NCI-H1436 treated with DMSO at 0.1 percent for 48 hours (cell line): ENCODE results near the gene GSTM5.
"Not testable (repeated sequence)": the region's sequence is repeated elsewhere in the genome, so short reads cannot be mapped to it uniquely, and the experiment has no call there.

Source experiments
- DNase-seq: peaks from one replicate; lab custom pipeline; 2025; lab: John Stamatoyannopoulos, UW

The GSTM5 gene

GRCh38 chr1:109728870-109729269 is 16.8 kb downstream of the GSTM5 start:
- no peak for DNase-seq

DNA sequence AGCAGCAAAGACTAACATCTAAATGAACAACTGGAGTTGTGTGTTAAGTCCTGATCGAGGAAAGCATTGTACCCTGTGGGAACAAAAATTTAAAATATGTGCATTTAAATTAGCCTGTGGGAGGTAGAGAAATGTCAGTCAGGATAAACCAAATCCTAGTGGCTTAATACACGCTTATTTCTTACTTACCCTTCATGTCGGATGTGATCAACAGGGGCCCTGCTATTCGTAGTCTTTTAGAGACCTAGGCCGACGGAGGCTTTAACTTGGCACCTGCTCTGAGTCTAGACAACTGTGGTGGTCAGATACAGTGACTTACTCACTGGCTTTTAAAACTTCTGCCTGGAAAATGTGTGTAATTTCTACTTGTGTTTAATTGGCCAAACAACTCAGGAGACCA is 18.6 kb downstream of the GSTM5 start:
- DNase-seq: no peak

DNA sequence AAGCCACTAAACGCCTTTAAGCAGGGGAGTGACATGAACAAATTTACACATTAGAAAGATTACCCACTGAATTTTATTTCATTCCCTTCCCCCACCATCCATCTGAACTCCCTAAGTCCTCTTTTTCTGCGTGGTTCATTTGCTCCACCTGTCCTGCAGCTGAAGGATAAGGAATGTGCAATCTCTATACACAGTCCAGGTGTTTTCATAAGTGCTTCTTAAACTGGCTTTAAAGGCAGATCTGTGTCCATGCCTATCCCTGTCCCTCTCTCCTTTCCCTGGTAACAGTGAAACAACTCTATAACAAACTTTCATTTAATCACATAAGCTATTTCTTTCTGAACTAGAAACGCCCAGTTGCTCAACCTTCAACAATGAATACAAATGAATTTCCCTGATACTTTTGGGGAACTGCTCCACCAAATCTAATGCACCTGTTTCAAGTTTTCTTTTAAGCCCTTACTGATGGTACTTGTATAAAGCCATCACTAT is 20.4 kb downstream of the GSTM5 start:
- no peak for DNase-seq

DNA sequence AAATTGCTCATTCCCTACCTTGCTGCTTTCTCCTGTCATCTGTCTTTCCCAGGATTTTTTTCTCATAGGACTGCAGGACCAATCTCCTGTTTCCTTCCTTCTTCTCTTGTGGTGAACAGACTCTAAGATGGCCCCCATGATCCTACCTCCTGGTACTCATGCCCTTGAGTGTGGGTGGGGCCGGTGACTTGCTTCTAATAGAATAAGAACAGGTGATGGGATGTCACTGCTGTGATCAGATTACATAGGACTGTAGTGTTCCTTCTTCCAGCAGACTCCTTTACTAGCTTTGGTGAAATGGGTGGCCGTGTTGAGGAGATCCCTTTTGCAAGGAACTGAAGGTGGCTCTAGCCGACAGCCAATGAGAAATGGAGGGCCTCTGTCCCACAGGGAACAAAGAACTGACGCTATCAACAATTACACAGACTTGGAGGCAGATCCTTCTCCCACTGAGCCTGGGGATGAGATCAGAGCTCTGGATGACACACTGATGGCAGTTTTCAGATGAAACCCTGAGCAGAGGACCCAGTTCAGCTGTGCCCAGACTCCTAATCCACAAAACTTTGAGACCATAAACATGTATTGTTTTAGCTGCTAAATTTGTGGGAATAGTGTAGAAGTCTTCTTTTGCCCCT is 21.3 kb downstream of the GSTM5 start:
- no peak for DNase-seq

DNA sequence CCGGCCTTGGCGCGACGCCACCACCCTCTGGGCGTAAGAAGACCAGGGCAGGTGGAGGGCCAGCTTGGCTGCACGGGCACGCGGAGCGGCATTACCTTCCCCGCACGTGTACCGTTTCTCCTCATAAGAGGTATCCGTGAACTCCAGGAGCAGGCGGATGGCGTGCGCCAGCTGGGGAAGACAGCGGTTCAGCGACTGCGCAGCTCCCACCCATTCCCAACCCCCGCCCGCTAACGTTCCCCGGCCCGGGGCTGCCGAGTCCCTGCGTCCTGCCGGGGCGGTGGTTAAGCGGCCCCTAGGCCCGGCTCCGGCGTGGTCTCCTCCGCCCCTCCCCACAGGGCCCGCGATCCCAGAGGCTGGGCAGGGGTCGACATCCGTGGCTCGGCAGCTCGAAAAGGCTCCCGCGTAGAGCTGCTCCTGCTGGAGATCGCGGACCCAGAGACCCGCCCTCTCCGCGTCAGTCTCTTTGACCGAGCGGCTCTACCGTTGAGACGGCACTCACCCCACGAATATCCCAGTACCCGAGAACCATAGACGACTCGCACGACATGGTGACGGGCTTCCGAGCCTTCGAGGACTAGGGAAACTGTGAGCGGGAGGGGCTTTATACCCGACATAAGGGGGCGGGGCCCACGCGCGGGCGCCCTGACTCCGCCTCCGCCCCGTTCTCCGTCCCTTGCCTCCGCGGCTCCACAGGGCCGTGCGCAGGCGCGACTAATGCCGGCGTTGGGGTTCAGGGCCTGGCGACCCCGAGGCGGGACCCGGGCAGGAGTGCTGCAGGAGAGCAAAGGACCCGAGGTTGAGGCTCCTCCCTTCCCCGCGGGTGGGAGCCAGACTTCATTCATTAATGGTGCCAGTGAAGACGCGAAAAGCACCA is 27.9 kb downstream of the GSTM5 start:
- peak; percentile 30 for DNase-seq

DNA sequence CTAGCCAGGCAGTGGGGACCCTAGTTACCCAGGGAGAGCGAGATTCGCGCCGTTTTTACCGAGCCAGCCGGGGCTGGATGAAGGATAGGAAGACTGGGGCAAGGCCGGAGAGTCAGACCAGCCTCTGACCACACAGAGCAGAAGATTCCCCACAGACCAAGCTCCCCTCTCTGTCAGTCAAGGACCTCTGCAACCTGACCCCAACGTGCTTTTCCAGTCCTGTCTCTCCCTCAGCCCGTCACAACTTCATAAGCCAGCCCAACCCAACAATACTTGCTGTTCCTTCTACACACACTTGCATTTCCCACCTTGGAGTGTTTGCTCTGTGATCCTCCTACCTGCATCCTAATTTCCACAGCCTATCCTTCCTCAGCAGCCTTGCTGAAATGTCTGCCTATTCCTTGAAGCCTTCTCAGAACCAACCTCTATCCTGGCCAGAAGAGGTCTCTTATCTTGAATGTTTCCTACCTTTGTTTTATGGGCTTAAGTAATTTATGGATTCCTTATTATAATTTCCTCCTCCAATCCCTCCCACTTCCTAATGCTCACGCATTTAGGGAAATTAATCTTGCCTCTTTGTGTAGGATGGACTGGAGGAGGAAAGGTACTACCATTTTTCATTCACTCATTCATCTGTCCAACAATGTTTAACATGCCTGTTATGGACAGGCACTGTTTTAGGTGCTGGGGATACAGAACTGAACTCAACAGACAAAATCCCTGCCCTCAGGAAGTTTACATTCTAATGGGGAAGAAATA is 28.7 kb downstream of the GSTM5 start, which contains the start of gene GSTM3:
GSTM3 (minus strand) TSS at position 424 of the 759 bp plus-strand sequence. CDS start 751 bp downstream, outside the sequence.
- no peak for DNase-seq

- DNase-seq: not testable (repeated sequence)
Observed at GRCh38 chr1:109748311-109748710, 36.3 kb downstream of the GSTM5 start.

GRCh38 chr1:109749221-109749620 is 37.2 kb downstream of the GSTM5 start:
- DNase-seq: no peak

DNA sequence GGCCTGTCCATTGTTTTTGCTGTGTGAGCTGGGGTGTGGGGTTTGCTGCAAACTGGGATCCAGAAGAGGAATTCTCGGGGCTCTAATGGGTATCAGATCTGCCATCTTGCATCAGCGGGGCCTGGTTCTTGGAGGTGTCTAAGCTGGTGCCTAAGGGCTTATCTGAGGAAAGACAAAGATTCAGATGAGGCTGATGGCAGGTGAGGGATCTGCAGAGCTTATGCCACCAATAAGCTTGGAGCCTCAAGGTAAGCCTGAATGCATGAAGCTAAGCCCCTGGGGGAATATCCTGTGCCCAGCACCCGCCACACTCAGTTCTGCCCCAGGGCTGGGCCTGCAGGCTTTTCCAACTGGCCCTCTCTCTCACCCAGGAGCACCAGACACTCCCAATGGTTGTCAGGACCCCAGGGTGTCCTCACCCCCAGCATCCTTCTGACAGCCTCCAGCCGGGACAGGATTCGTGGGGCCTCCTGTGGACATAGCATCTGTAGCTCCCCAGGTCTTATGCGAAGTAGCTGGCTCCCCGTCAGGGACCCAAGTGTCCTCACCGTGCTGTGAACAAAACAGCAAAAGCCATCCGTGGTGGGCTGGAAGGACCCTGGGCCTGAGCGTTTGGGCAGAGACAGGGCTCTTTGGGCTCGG is 38.3 kb downstream of the GSTM5 start:
- no peak for DNase-seq

DNA sequence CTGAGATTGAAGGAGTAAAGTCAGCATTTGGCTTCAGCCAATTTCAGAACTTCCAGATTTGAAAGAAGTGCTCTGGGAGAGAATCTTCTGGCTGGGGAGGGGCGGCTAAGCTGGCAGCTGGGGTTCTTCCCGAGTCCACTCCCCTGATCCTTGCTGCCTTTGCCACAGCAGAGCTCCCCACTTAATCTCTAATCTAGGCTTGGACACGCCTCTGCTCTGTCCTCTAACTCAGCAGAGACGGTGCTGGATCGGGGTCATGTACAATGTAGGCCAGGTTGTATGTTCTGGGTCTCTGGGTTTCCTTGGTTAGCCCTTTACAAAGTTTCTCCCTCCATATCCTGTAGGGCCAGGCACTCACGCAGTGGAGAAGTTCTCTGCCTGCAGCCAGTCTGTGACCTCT is 38.9 kb downstream of the GSTM5 start:
- no peak for DNase-seq

- no peak for DNase-seq
Observed at GRCh38 chr1:109751531-109752260, 39.6 kb downstream of the GSTM5 start.

DNA sequence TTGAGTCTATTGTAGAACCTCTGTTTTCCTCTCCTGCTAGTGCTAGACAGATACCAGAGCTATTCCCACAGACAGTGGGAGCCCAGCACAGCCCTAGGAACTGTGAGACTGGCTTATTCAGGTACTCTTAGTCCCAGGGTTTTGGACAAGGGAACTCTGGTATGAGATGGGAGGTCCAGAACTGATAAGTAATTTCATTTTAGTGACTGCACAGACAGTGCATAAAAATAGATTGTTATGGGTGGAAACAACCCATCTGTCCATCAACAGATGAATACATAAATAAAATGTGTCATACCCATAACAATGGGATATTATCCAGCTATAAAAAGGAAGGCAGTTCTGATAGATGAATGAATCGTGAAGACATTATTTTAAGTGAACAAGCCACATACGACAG is 42.7 kb downstream of the GSTM5 start:
- no peak for DNase-seq

GRCh38 chr1:109756325-109756724 is 44.3 kb downstream of the GSTM5 start:
- DNase-seq: not testable (repeated sequence)

DNA sequence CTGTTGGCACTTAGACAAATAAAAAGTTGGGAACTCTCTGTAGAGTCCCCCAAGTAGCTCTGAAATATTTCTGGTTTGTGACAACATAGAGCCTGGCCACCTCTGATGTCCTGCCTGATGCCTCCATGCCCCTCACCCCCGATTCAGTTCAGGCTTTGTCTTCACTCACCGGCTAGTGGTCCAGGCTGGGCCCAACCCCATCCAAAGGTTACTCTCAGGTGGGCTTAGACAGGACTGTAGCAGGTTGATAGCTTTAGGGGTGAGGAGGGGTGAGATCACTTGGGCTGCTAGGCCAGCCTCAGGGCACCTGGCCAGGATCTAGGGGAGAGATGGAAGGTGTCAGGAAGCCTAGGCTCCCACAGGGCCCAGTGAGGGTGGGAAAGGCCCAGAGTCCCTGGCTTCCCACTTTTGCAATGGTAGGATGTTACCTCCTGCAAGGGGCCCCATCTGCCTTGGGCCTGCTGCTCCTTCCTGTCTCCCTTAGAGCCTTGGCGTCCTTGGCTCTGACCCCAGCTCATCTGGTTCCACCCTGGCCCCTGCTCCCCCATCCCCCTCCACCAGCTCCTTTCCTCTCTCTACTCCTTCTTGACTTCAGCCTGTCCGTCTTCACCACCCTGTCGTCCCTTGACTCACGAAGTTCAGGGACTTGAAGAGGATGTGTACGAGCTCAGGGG is 44.9 kb downstream of the GSTM5 start:
- DNase-seq: no peak

GRCh38 chr1:109757936-109758786 is 46.1 kb downstream of the GSTM5 start:
- no peak for DNase-seq

DNA sequence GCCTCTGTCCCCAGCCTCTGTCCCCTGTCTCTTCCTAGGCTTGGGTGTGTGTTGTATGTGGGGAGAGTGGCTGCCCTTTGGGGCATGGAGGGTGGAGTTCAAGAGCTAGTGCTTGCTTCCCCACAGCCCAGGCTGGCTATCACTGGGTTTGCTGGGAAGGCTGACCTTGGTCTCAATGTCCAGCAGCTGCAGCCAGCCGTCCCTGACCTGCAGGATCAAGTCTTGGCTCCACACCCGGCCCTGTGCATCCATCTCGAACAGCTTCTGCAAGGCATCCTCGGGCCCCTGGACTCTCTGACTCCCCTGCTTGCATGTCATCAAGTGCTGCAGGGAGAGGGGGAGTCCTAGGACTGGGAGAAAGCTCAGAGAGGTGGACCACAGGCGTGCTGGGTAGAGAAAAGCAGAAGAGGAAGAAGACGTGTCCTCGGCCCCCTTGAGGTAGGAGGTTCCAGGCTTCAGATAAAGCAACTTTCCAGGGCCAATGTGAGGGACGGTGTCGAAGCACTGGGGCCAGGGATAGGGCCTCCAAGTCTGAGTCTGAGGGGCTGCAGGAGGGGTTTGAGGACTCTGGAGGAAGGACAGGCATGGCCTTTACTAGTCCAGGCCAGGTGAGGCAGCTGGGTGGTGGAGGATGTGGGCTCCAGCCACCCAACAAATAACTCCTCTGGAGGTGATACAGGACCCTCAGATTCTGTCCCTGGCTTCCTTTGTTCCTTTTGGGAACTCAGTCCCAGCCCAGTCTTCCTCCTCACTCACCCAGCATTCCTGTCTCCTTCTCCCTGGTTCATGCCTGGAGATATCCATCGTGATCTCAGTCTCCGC is 47.7 kb downstream of the GSTM5 start:
- no peak for DNase-seq

DNA sequence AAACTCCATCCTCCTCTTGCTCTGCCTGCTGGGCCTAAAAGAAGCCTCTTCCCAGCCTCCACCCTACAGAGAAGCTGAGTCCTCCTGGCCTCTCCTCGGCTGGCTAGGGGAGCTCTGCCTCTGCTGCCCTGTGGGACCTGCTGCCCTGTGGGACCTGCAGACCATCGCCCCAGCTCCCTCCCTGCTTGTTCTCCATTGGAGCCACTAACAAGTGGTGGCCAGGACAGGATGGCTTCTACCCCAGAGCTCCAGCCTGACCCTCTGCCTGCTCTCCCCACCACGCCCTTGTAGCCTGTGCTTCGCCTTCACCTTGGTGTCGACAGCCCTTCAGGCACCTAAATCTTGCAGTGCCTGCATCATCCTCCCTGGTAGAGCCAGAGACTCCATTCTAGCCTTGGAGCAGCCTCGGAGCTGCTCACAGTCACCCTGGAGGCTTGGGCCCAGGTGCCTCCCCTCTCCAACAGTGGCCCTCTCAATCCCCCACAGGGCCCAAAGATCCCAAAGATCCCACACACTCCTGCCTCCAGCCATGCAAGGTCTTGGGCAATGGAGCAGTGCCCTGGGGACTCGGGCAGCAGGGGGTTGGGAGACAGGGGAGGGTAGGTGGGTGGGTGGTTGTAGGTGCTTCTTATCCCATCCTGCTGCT is 48.7 kb downstream of the GSTM5 start:
- DNase-seq: no peak
